K562 (cell line): ENCODE measurements around the gene TRABD2B. TPM values are rescaled to one million over a fixed set of nuclear protein-coding genes. Genes with fewer than 3 reads are reported as not detected.

Source experiments
- ATAC-seq: fragments of 200-7000 bp; cut with Tn5 transposase; 3 replicates; pipeline ENCODE4 v1.9.1; 2020; ENCODE audit warnings: moderate library complexity
- BruUV-seq: library from RNA; stranded (reverse); fragments of 400-500 nt; replicated peaks from 2 replicates; lab custom pipeline; 2021; lab: Mats Ljungman, UMichigan
- CTCF ChIA-PET: fragments of 300-600 bp; formaldehyde crosslinking; extraction: SDS; loops from one replicate; lab custom pipeline; 2021; ENCODE audit warnings: low intra/inter-chr PET ratio; lab: Yijun Ruan, JAX
- POLR2A ChIA-PET: fragments of 300-600, 350-650 bp; sonication (Branson Sonifier 250); formaldehyde crosslinking; extraction: SDS; loops from one replicate; lab custom pipeline; 2021; ENCODE audit warnings: antibody characterized with exemption, inconsistent platforms; lab: Yijun Ruan, JAX
- DNase-seq, 4 experiments: peaks; one replicate each; pipeline versions ENCODE4 v3.0.0 to v3.0.0-alpha.2; 2011 to 2018; ENCODE audit warnings: low spot score in 3 of 4, mixed read lengths in 3 of 4; ENCODE audit errors: extremely low read depth in 1 of 4
- FAIRE-seq: peaks from 2 replicates; lab custom pipeline; 2011; peaks lifted over from hg19 to GRCh38; lab: Jason Lieb, UNC
- H2AFZ ChIP-seq: 2 replicates; pipeline ENCODE4 v1.6.0; 2011; ENCODE audit warnings: low read depth, low read length, control low read depth, inconsistent platforms
- H3K27ac ChIP-seq: fragments of 200-600 bp; 3 replicates; pipeline ENCODE4 v1.8.0; 2011; ENCODE audit warnings: low read depth, mild to moderate bottlenecking, control low read depth, inconsistent platforms, low read length, moderate library complexity, mixed read lengths; ENCODE audit errors: extremely low read depth
- H3K27me3 ChIP-seq, 2 experiments: fragments of 300-600 bp in 1 of 2; 2 replicates in 1 of 2; 3 replicates in 1 of 2; pipeline versions ENCODE4 v1.6.0 to v1.8.0; 2011; ENCODE audit warnings: inconsistent platforms in 2 of 2, low read length in 2 of 2, mild to moderate bottlenecking in 1 of 2, mixed read lengths in 1 of 2, moderate library complexity in 1 of 2; ENCODE audit not compliant: control insufficient read depth in 2 of 2, insufficient read depth in 2 of 2
- H3K36me3 ChIP-seq: fragments of 300-600 bp; 3 replicates; pipeline ENCODE4 v1.8.0; 2011; ENCODE audit warnings: mild to moderate bottlenecking, low read length, inconsistent platforms; ENCODE audit not compliant: control insufficient read depth, insufficient read depth
- H3K4me1 ChIP-seq, 2 experiments: fragments of 200-600 bp in 1 of 2; replicated peaks in 1 of 2; 2 replicates in 1 of 2; 3 replicates in 1 of 2; pipeline versions ENCODE4 v1.5.1 to v1.8.0; 2011; ENCODE audit warnings: inconsistent platforms in 2 of 2, low read length in 2 of 2, mild to moderate bottlenecking in 1 of 2, mixed read lengths in 1 of 2, moderate library complexity in 1 of 2; ENCODE audit not compliant: control insufficient read depth in 2 of 2, insufficient read depth in 2 of 2
- H3K4me2 ChIP-seq: 2 replicates; pipeline ENCODE4 v1.6.1; 2011; ENCODE audit warnings: low read length, control low read depth, inconsistent platforms, mixed read lengths; ENCODE audit not compliant: insufficient read depth
- H3K4me3 ChIP-seq: fragments of 200-600 bp; sonication (generic), shearing (Covaris generic); 2 replicates; pipeline ENCODE4 v1.5.1; 2016; ENCODE audit warnings: control low read depth, inconsistent platforms
- H3K79me2 ChIP-seq: fragments of 200-600 bp; 3 replicates; pipeline ENCODE4 v1.8.0; 2011; ENCODE audit warnings: low read length, inconsistent platforms; ENCODE audit not compliant: control insufficient read depth, insufficient read depth
- H3K9ac ChIP-seq, 2 experiments: 2 replicates each; pipeline versions ENCODE4 v1.6.0 to v1.6.1; 2011; ENCODE audit warnings: low read depth in 2 of 2, low read length in 2 of 2, control low read depth in 1 of 2, inconsistent platforms in 1 of 2, mild to moderate bottlenecking in 1 of 2, mixed read lengths in 1 of 2; ENCODE audit not compliant: insufficient read depth in 1 of 2
- H3K9me1 ChIP-seq: one replicate; pipeline ENCODE4 v1.6.0; 2011; ENCODE audit warnings: inconsistent platforms, mild to moderate bottlenecking, low read length, moderate library complexity; ENCODE audit not compliant: control insufficient read depth, insufficient read depth
- H3K9me3 ChIP-seq: replicated peaks from 2 replicates; pipeline ENCODE4 v1.5.1; 2011; ENCODE audit warnings: low read depth, low read length, inconsistent platforms; ENCODE audit not compliant: control insufficient read depth, insufficient read depth
- H4K20me1 ChIP-seq: replicated peaks from 2 replicates; pipeline ENCODE4 v1.6.1; 2011; ENCODE audit warnings: low read length, inconsistent platforms, mixed read lengths; ENCODE audit not compliant: control insufficient read depth, insufficient read depth
- ARNT ChIP-seq, 2 experiments: fragments of 450-650 bp; IDR thresholded peaks; 2 replicates each; pipeline ENCODE4 v1.6.1; 2016; ENCODE audit warnings: mild to moderate bottlenecking in 1 of 2
- ATF3 ChIP-seq, 2 experiments: fragments of 450-650 bp in 1 of 2; sonication (generic) in 1 of 2; formaldehyde crosslinking in 1 of 2; IDR thresholded peaks in 1 of 2; conservative IDR thresholded peaks in 1 of 2; 2 replicates each; pipeline versions ENCODE4 v1.6.1 to v1.8.1; 2016 to 2023; ENCODE audit warnings: mild to moderate bottlenecking in 2 of 2, moderate library complexity in 2 of 2, inconsistent platforms in 1 of 2, missing genetic modification reagents in 1 of 2
- FOXP1 ChIP-seq: sonication (generic); formaldehyde crosslinking; IDR thresholded peaks from 2 replicates; pipeline ENCODE4 v1.8.0; 2022; ENCODE audit warnings: mild to moderate bottlenecking, missing genetic modification reagents
- MTA1 ChIP-seq: fragments of 450-650 bp; IDR thresholded peaks from 2 replicates; pipeline ENCODE4 v1.6.1; 2017; ENCODE audit warnings: borderline replicate concordance
- STAT5A ChIP-seq: IDR thresholded peaks from 2 replicates; pipeline ENCODE4 v1.6.1; 2012; ENCODE audit warnings: low read length, inconsistent platforms, borderline replicate concordance
- TCF15 ChIP-seq: fragments of 250-450 bp; sonication (Bioruptor Pico); IDR thresholded peaks from 2 replicates; pipeline ENCODE4 v1.8.0; 2022; ENCODE audit warnings: moderate library complexity, mild to moderate bottlenecking, inconsistent platforms
- ZNF589 ChIP-seq: fragments of 200-800 bp; sonication (Bioruptor generic); IDR thresholded peaks from 2 replicates; pipeline ENCODE4 v1.6.1; 2016; ENCODE audit warnings: low read depth, missing genetic modification characterization, missing compliant biosample characterization
- ZNF830 ChIP-seq: fragments of 250-450 bp; sonication (Bioruptor Pico); IDR thresholded peaks from 2 replicates; pipeline ENCODE4 v1.5.0; 2021; ENCODE audit warnings: mild to moderate bottlenecking
- WGBS: fragments of 100-300 bp; shearing (Covaris generic); methylation state at CpG from one replicate; pipeline ENCODE4 v1.1.6; 2016; ENCODE audit warnings: low coverage, mixed read lengths; ENCODE audit not compliant: insufficient coverage; ENCODE audit errors: missing lambda C conversion rate; 5-methylcytosine and 5-hydroxymethylcytosine counted together
- in situ Hi-C: fragments of 300-500 bp; cut with MboI; formaldehyde crosslinking; loops from 4 replicates; pipeline ENCODE4 v1.15.0; 2018; ENCODE audit warnings: inconsistent platforms, mixed read lengths
- intact Hi-C: fragments of 100-400 bp; cut with micrococcal nuclease; formaldehyde crosslinking; loops from 2 replicates; pipeline ENCODE4 v1.14.2; 2022
- polyA plus RNA-seq, 8 experiments: library from polyadenylated mRNA; depleted of rRNA in 4 of 8; stranded (reverse) in 5 of 8; unstranded in 3 of 8; fragments of >200 nt; fragmentation: Nextera tagmentation in 2 of 8; fragmentation: Illumina TruSeq in 1 of 8; extraction: Ambion mirVana in 2 of 8; extraction: Trizol in 1 of 8; gene quantifications; 2 replicates each; pipeline versions ENCODE4 v1.2.1 to v1.2.3, GENCODE V29; 2011 to 2014; ENCODE audit warnings: inconsistent platforms in 1 of 8, missing spikeins in 1 of 8
- total RNA-seq, 7 experiments: library from RNA; depleted of rRNA in 6 of 7; stranded (reverse); fragments of >200 nt in 6 of 7; fragmentation: Illumina TruSeq in 2 of 7; extraction: Trizol in 2 of 7; gene quantifications; 2 replicates each; pipeline versions ENCODE4 v1.2.1 to v1.2.3, GENCODE V29; 2011 to 2021; ENCODE audit warnings: low replicate concordance in 1 of 7

The TRABD2B gene
- total and polyA plus RNA-seq, 9 of the 15 experiments (the other 6 are each of a cell fraction or from before 2014, with no cell fraction given): not detected

- DNase-seq: no peak
- TF ChIP-seq TCF15 (CRISPR knock-in tag) (no peak), ZNF830 (no peak), STAT5A (no peak), ATF3 (IDR thresholded peaks at IDR 0.05) (no peak), ATF3 (CRISPR knock-in tag; conservative IDR thresholded peaks at IDR 0.05) (no peak), FOXP1 (CRISPR knock-in tag) (no peak), MTA1 (no peak), ARNT (IDR thresholded peaks at IDR 0.05) (no peak), ZNF589 (CRISPR knock-in tag) (no peak)
- CTCF ChIA-PET: no interaction called here
- H3K4me3 ChIP-seq: no peak overlapping the region
- no peak overlapping the region for H3K4me2 ChIP-seq
- H3K36me3 ChIP-seq: no peaks in the 10 kb centered on the region
- no peaks in the 10 kb centered on the region for H3K4me1 ChIP-seq
- POLR2A ChIA-PET: no interaction called here
- H3K9me1 ChIP-seq: no peaks in the 10 kb centered on the region
- no peaks in the 10 kb centered on the region for H3K79me2 ChIP-seq
- no peak overlapping the region for H2AFZ ChIP-seq
- no peak overlapping the region for H3K27ac ChIP-seq
- intact Hi-C loops (no loop called here), in situ Hi-C loops (no loop called here)
- no peak for FAIRE-seq
- no peaks in the 10 kb centered on the region for H4K20me1 ChIP-seq
- WGBS: 2% methylated on average over 5 of the region's 5 CpGs
- H3K27me3 ChIP-seq: peaks cover 2 to 31% of the 10 kb centered on the region in 2 experiments; a peak in 3 of 5 replicates
- no peaks in the 10 kb centered on the region for H3K9me3 ChIP-seq
- H3K9ac ChIP-seq: no peak overlapping the region
- BruUV-seq: no TSS peak
- ATAC-seq: no peak
Observed at GRCh38 chr1:47875831-47876586, 121.2 kb downstream of the TRABD2B start.
